ENCODE results near the gene CUX1. TPM values are rescaled to one million over a fixed set of nuclear protein-coding genes. Genes with fewer than 3 reads are reported as not detected.
A peak's percentile ranks its signal among the peaks of the same experiment; 100 is the strongest.
"Not testable (repeated sequence)": the region's sequence is repeated elsewhere in the genome, so short reads cannot be mapped to it uniquely, and the experiment has no call there.

The CUX1 gene
- total RNA-seq, 2 donors from 2014 or later: 12.0 to 13.8 TPM

- H3K4me3 Mint-ChIP-seq: no peak overlapping the region
- no peak overlapping the region for H3K27ac Mint-ChIP-seq
- ATAC-seq (replicated peaks): no peak
Measured at GRCh38 chr7:101826081-101826835, 8.8 kb downstream of the CUX1 start.

GRCh38 chr7:101828301-101829020 is 11.0 kb downstream of the CUX1 start:
- H3K9me3 Mint-ChIP-seq: no peaks in the 10 kb centered on the region
- H3K4me1 Mint-ChIP-seq: peaks cover 10% of the 10 kb centered on the region
- peaks cover 9% of the 10 kb centered on the region for H3K36me3 Mint-ChIP-seq (ENCODE audit: low read depth)
- peak overlapping the region; percentile 67 for H3K27ac Mint-ChIP-seq
- no peak for ATAC-seq (replicated peaks)
- H3K27me3 Mint-ChIP-seq: no peaks in the 10 kb centered on the region
- no peak overlapping the region for H3K4me3 Mint-ChIP-seq

More at GRCh38 chr7:101826081-101826835, 8.8 kb downstream of the CUX1 start:
- no peaks in the 10 kb centered on the region for H3K9me3 Mint-ChIP-seq
- H3K36me3 Mint-ChIP-seq (ENCODE audit: low read depth): peaks cover 9% of the 10 kb centered on the region
- H3K4me1 Mint-ChIP-seq: peaks cover 10% of the 10 kb centered on the region
- no peaks in the 10 kb centered on the region for H3K27me3 Mint-ChIP-seq

- Mint-ChIP-seq H3K9me3 (no peaks in the 10 kb centered on the region), H3K27me3 (no peaks in the 10 kb centered on the region), H3K27ac (no peak overlapping the region), H3K4me3 (no peak overlapping the region), H3K4me1 (peaks cover 10% of the 10 kb centered on the region), H3K36me3 (ENCODE audit: low read depth) (peaks cover 9% of the 10 kb centered on the region)
- ATAC-seq (replicated peaks): no peak
Measured at GRCh38 chr7:101829374-101829773, 11.9 kb downstream of the CUX1 start.

- Mint-ChIP-seq H3K4me1 (peaks cover 10% of the 10 kb centered on the region), H3K4me3 (no peak overlapping the region), H3K36me3 (ENCODE audit: low read depth) (peaks cover 9% of the 10 kb centered on the region), H3K9me3 (no peaks in the 10 kb centered on the region), H3K27me3 (no peaks in the 10 kb centered on the region), H3K27ac (no peak overlapping the region)
- no peak for ATAC-seq (replicated peaks)
Measured at GRCh38 chr7:101829821-101830220, 12.4 kb downstream of the CUX1 start.

- H3K36me3 Mint-ChIP-seq (ENCODE audit: low read depth); ATAC-seq (replicated peaks); H3K27me3 Mint-ChIP-seq; H3K27ac Mint-ChIP-seq; H3K9me3 Mint-ChIP-seq; H3K4me3 Mint-ChIP-seq; H3K4me1 Mint-ChIP-seq: not testable (repeated sequence)
Measured at GRCh38 chr7:101831396-101831795, 14.0 kb downstream of the CUX1 start.

GRCh38 chr7:101832205-101832631 is 14.8 kb downstream of the CUX1 start:
- Mint-ChIP-seq H3K4me3 (no peak overlapping the region), H3K27me3 (no peaks in the 10 kb centered on the region), H3K36me3 (ENCODE audit: low read depth) (peaks cover 9% of the 10 kb centered on the region), H3K9me3 (no peaks in the 10 kb centered on the region), H3K27ac (no peak overlapping the region), H3K4me1 (peaks cover 5% of the 10 kb centered on the region)
- no peak for ATAC-seq (replicated peaks)

GRCh38 chr7:101832685-101833375 is 15.4 kb downstream of the CUX1 start:
- H3K27ac Mint-ChIP-seq: peak overlapping the region; percentile 37
- no peaks in the 10 kb centered on the region for H3K27me3 Mint-ChIP-seq
- H3K4me3 Mint-ChIP-seq: no peak overlapping the region
- ATAC-seq (replicated peaks): no peak
- peaks cover 5% of the 10 kb centered on the region for H3K36me3 Mint-ChIP-seq (ENCODE audit: low read depth)
- peaks cover under 1% of the 10 kb centered on the region for H3K4me1 Mint-ChIP-seq
- no peaks in the 10 kb centered on the region for H3K9me3 Mint-ChIP-seq

- Mint-ChIP-seq H3K27me3 (no peaks in the 10 kb centered on the region), H3K27ac (no peak overlapping the region), H3K4me1 (peaks cover under 1% of the 10 kb centered on the region), H3K36me3 (ENCODE audit: low read depth) (no peaks in the 10 kb centered on the region), H3K9me3 (no peaks in the 10 kb centered on the region), H3K4me3 (no peak overlapping the region)
- ATAC-seq (replicated peaks): no peak
Measured at GRCh38 chr7:101833799-101834198, 16.4 kb downstream of the CUX1 start.

GRCh38 chr7:101835136-101835535 is 17.7 kb downstream of the CUX1 start:
- no peak for ATAC-seq (replicated peaks)

GRCh38 chr7:101837433-101837832 is 20.0 kb downstream of the CUX1 start:
- H3K27ac Mint-ChIP-seq; H3K27me3 Mint-ChIP-seq; H3K9me3 Mint-ChIP-seq; H3K36me3 Mint-ChIP-seq (ENCODE audit: low read depth); H3K4me3 Mint-ChIP-seq; ATAC-seq (replicated peaks); H3K4me1 Mint-ChIP-seq: not testable (repeated sequence)

More at GRCh38 chr7:101835136-101835535, 17.7 kb downstream of the CUX1 start:
- Mint-ChIP-seq H3K36me3 (ENCODE audit: low read depth) (no peaks in the 10 kb centered on the region), H3K4me3 (no peak overlapping the region), H3K27ac (no peak overlapping the region), H3K27me3 (no peaks in the 10 kb centered on the region), H3K4me1 (peaks cover 5% of the 10 kb centered on the region), H3K9me3 (no peaks in the 10 kb centered on the region)

GRCh38 chr7:101838837-101839483 is 21.5 kb downstream of the CUX1 start:
- H3K36me3 Mint-ChIP-seq (ENCODE audit: low read depth): no peaks in the 10 kb centered on the region
- peaks cover 5% of the 10 kb centered on the region for H3K4me1 Mint-ChIP-seq
- ATAC-seq (replicated peaks): no peak
- no peak overlapping the region for H3K4me3 Mint-ChIP-seq
- H3K27me3 Mint-ChIP-seq: no peaks in the 10 kb centered on the region
- no peak overlapping the region for H3K27ac Mint-ChIP-seq
- no peaks in the 10 kb centered on the region for H3K9me3 Mint-ChIP-seq

GRCh38 chr7:101841328-101841727 is 23.9 kb downstream of the CUX1 start:
- Mint-ChIP-seq H3K36me3 (ENCODE audit: low read depth) (no peaks in the 10 kb centered on the region), H3K4me1 (peaks cover 5% of the 10 kb centered on the region), H3K4me3 (no peak overlapping the region), H3K27me3 (no peaks in the 10 kb centered on the region), H3K9me3 (no peaks in the 10 kb centered on the region), H3K27ac (no peak overlapping the region)
- ATAC-seq (replicated peaks): no peak

- Mint-ChIP-seq H3K4me1 (peaks cover 5% of the 10 kb centered on the region), H3K4me3 (no peak overlapping the region), H3K36me3 (ENCODE audit: low read depth) (no peaks in the 10 kb centered on the region), H3K9me3 (no peaks in the 10 kb centered on the region), H3K27ac (no peak overlapping the region), H3K27me3 (no peaks in the 10 kb centered on the region)
- no peak for ATAC-seq (replicated peaks)
Measured at GRCh38 chr7:101843293-101844271, 26.2 kb downstream of the CUX1 start.

Data from activated T-helper 17 cell treated with anti-CD3 and anti-CD28 coated beads, Interleukin-2, amount 50 U/mL, for 72 hours (primary cell).